Type B pancreatic cell (in vitro differentiated cells): ENCODE measurements around the gene SYT17. TPM values are rescaled to one million over a fixed set of nuclear protein-coding genes. Genes with fewer than 3 reads are reported as not detected.

Source experiments
- DNase-seq: peaks from one replicate; pipeline ENCODE4 v3.0.0; 2021; ENCODE audit warnings: mixed read lengths; ENCODE audit not compliant: unreplicated experiment; ENCODE audit errors: extremely low spot score
- H3K27ac Mint-ChIP-seq: 2 replicates; pipeline ENCODE4 v1.8.0; 2021; ENCODE audit warnings: mild to moderate bottlenecking, mixed read lengths
- H3K27me3 Mint-ChIP-seq: 2 replicates; pipeline ENCODE4 v1.8.0; 2021; ENCODE audit warnings: mixed read lengths
- H3K36me3 Mint-ChIP-seq: 2 replicates; pipeline ENCODE4 v1.8.0; 2021; ENCODE audit warnings: mixed read lengths
- H3K4me1 Mint-ChIP-seq: one replicate; pipeline ENCODE4 v1.8.0; 2021; ENCODE audit warnings: mixed read lengths; ENCODE audit not compliant: unreplicated experiment
- H3K4me3 Mint-ChIP-seq: 2 replicates; pipeline ENCODE4 v1.8.0; 2021; ENCODE audit warnings: mild to moderate bottlenecking, mixed read lengths
- H3K9me3 Mint-ChIP-seq: 2 replicates; pipeline ENCODE4 v1.8.0; 2021; ENCODE audit warnings: mixed read lengths
- total RNA-seq: library from RNA; stranded (reverse); gene quantifications from 2 replicates; pipeline ENCODE4 v1.2.1, GENCODE V29; 2021; ENCODE audit warnings: low replicate concordance
- TF ChIP-seq, protein P1 (sequence below): fragments of 200-600 bp; sonication (generic); conservative IDR thresholded peaks from 2 replicates; pipeline ENCODE4 v1.5.0; 2021; ENCODE audit warnings: antibody characterized with exemption, mild to moderate bottlenecking

Gene SYT17
- total RNA-seq, 1 donor from 2014 or later = 10.7 TPM

DNA sequence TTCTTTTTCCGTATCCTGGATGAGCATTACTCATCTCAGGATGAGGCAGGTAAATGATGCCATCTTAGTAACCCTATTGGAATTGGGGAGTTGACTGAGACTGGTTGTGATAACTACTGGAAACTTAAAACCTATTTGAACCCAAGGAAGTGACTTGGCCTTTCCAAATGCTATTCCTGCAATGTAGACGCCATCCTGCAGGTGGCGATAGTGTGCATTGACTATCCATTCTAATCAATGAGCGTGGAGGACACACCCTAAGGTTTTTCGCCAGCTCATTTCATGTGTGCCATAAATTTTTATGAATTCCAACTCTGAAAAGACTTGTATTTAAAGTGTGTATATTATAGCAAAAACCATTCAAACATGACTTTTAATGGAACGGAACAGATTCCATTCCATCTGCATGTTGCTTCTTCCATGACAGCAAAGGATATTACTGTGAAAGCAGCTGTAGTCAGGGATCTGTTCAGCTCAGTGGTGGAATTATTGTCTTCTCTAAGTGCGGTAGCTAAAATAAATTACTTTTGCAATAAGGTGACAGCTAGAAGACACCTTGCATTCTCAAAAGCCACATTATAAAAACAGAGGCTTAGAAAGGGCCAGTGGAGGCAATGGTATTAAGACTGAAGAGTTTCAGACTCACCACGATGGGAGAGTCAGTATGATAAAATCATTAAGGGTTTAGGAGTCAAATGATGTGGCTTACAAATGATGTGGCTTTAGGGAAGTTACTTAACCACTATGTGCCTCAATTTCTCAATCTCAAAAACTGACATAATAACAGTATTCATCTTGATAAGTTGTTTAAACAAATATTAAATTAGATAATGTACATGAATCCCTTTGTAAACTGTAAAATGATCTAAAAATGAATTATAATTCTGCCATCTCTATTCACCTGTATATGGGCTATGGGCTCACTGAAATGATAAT is 55.5 kb downstream of the SYT17 start:
- Mint-ChIP-seq H3K27me3 (no peaks in the 10 kb centered on the region), H3K4me1 (peaks cover 8% of the 10 kb centered on the region), H3K36me3 (peaks cover 23% of the 10 kb centered on the region), H3K27ac (no peak overlapping the region), H3K9me3 (no peaks in the 10 kb centered on the region), H3K4me3 (no peak overlapping the region)
- TF ChIP-seq, protein P1, sequence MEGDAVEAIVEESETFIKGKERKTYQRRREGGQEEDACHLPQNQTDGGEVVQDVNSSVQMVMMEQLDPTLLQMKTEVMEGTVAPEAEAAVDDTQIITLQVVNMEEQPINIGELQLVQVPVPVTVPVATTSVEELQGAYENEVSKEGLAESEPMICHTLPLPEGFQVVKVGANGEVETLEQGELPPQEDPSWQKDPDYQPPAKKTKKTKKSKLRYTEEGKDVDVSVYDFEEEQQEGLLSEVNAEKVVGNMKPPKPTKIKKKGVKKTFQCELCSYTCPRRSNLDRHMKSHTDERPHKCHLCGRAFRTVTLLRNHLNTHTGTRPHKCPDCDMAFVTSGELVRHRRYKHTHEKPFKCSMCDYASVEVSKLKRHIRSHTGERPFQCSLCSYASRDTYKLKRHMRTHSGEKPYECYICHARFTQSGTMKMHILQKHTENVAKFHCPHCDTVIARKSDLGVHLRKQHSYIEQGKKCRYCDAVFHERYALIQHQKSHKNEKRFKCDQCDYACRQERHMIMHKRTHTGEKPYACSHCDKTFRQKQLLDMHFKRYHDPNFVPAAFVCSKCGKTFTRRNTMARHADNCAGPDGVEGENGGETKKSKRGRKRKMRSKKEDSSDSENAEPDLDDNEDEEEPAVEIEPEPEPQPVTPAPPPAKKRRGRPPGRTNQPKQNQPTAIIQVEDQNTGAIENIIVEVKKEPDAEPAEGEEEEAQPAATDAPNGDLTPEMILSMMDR = peak; percentile 80
- no peak for DNase-seq

DNA sequence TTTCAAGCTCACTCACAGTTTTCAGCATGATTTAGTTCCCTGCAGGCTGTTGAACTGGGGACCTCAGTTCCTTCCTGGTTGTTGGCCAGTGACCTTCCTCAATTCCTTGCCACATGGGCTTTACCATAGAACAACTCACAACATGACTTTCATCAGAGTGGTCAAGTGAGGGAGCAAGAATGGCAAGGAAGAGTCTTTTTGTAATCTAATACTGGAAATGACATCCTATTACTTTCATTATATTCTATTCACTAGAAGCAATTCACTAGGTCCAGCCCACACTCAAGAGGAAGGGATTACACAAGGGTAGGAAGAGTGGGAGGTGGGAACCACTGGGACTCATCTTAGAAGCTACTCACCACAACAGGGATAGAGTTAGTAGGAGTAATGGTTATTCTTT is 57.6 kb downstream of the SYT17 start:
- H3K27me3 Mint-ChIP-seq = no peaks in the 10 kb centered on the region
- no peak overlapping the region for H3K27ac Mint-ChIP-seq
- TF ChIP-seq, protein P1 = no peak
- H3K9me3 Mint-ChIP-seq = no peaks in the 10 kb centered on the region
- peaks cover 27% of the 10 kb centered on the region for H3K36me3 Mint-ChIP-seq
- H3K4me1 Mint-ChIP-seq = peaks cover 5% of the 10 kb centered on the region
- no peak for DNase-seq
- no peak overlapping the region for H3K4me3 Mint-ChIP-seq

DNA sequence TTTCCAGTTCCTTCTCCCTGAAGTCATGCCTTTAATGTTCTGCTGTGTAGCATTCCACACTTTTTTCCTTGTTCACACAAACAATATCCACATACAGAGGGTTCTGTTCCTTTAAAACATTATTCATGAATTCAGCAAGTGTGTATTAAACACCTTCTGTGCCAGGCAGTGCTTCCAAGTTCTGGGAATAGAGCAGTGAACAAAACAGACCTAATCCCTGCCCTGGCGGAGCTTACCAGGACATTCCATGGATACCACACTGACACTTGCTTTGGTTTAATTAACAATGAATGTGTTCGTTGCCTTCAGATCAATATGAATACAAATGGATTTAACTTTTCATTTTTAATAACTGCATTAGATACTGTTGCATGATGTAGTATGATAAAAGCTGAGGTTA is 59.6 kb downstream of the SYT17 start:
- Mint-ChIP-seq H3K9me3 (no peaks in the 10 kb centered on the region), H3K36me3 (peaks cover 20% of the 10 kb centered on the region), H3K27me3 (no peaks in the 10 kb centered on the region), H3K4me1 (peaks cover 5% of the 10 kb centered on the region), H3K4me3 (no peak overlapping the region), H3K27ac (peak overlapping the region; percentile 10)
- no peak for DNase-seq
- TF ChIP-seq, protein P1 = no peak

DNA sequence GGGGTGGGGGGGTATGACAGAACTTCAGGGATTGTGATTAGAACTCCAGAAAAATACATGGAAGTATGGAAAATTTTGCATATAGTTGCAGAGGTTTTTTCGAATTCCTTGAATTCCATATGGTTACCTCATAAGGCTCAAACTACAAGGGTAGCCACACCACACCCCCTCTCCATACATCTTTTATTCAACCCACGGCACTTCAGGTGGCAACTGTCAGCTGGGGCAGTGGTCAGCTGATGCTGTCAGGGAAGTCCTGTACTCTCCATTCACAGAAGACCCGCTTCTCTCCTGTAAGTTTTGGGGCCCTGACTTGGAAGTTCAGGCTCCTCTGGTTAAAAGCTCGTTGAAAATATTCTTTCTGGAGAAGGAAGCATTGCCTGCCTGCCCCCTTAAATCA is 60.0 kb downstream of the SYT17 start:
- Mint-ChIP-seq H3K4me1 (peaks cover 5% of the 10 kb centered on the region), H3K27me3 (no peaks in the 10 kb centered on the region), H3K4me3 (no peak overlapping the region), H3K9me3 (no peaks in the 10 kb centered on the region), H3K27ac (no peak overlapping the region), H3K36me3 (peaks cover 20% of the 10 kb centered on the region)
- TF ChIP-seq, protein P1 = no peak
- DNase-seq = no peak

DNA sequence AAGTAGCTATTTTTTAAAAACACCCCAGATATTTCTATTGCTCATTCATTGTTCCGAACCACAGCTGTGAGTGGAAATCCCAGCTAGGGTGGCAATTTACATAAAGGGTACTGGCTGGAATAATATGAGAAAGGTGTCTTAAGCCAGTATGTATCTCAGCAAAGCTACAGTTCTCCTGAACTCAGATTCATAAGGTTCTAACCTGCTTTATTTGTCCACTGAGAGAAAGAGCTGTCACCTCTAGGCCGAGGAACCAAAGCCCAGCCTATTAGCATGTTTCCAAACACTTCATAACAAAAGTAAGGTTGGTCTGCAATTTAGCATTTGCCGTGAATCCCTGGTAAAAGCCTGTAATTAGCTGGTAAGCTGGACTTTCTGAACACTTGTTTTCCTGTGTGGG is 60.5 kb downstream of the SYT17 start:
- H3K4me3 Mint-ChIP-seq = no peak overlapping the region
- no peak overlapping the region for H3K27ac Mint-ChIP-seq
- peaks cover 20% of the 10 kb centered on the region for H3K36me3 Mint-ChIP-seq
- H3K9me3 Mint-ChIP-seq = no peaks in the 10 kb centered on the region
- peaks cover 5% of the 10 kb centered on the region for H3K4me1 Mint-ChIP-seq
- H3K27me3 Mint-ChIP-seq = no peaks in the 10 kb centered on the region
- TF ChIP-seq, protein P1 = no peak
- no peak for DNase-seq
